SU-DHL-6 (cell line): ENCODE data around the gene MPV17L2.

Experiments used
- H2AFZ ChIP-seq: fragments of 200-600 bp; sonication (generic); 2 replicates; pipeline ENCODE4 v1.6.1; 2014; ENCODE audit warnings: low read depth, mild to moderate bottlenecking, moderate library complexity, mixed read lengths, antibody characterized with exemption, low read length; ENCODE audit not compliant: severe bottlenecking
- H3F3A ChIP-seq: fragments of 200-600 bp; shearing (Covaris generic); 2 replicates; pipeline ENCODE4 v1.6.0; 2016; ENCODE audit warnings: antibody characterized with exemption, mild to moderate bottlenecking; ENCODE audit not compliant: insufficient read depth
- H3K27ac ChIP-seq: fragments of 200-600 bp; sonication (generic); 2 replicates; pipeline ENCODE4 v1.5.1; 2016; ENCODE audit warnings: low read depth, mild to moderate bottlenecking, low read length, moderate library complexity, mixed read lengths
- H3K27me3 ChIP-seq: fragments of 200-600 bp; sonication (generic), shearing (Covaris generic); 2 replicates; pipeline ENCODE4 v1.6.0; 2014; ENCODE audit warnings: mild to moderate bottlenecking, low read length
- H3K36me3 ChIP-seq: fragments of 200-600 bp; sonication (generic); 2 replicates; pipeline ENCODE4 v1.6.1; 2014; ENCODE audit warnings: mild to moderate bottlenecking, low read length, mixed read lengths
- H3K4me2 ChIP-seq: fragments of 300-600, 200-600 bp; shearing (Covaris generic), sonication (generic); 2 replicates; pipeline ENCODE4 v1.6.0; 2014; ENCODE audit warnings: low read length, low read depth, mild to moderate bottlenecking; ENCODE audit not compliant: poor library complexity, severe bottlenecking
- H3K4me3 ChIP-seq: fragments of 200-600 bp; sonication (generic); 2 replicates; pipeline ENCODE4 v1.5.1; 2014; ENCODE audit warnings: antibody characterized with exemption, low read length, mild to moderate bottlenecking, mixed read lengths; ENCODE audit not compliant: insufficient read depth, poor library complexity, severe bottlenecking
- H3K79me2 ChIP-seq: fragments of 200-600 bp; sonication (generic); 2 replicates; pipeline ENCODE4 v1.6.1; 2014; ENCODE audit warnings: mild to moderate bottlenecking, low read length, moderate library complexity; ENCODE audit not compliant: insufficient read depth
- H3K9ac ChIP-seq: fragments of 200-600 bp; sonication (generic); 2 replicates; pipeline ENCODE4 v1.7.0; 2014; ENCODE audit warnings: mild to moderate bottlenecking, low read length
- H3K9me2 ChIP-seq: fragments of 200-600 bp; sonication (generic); replicated peaks from 2 replicates; pipeline ENCODE4 v1.6.1; 2014; ENCODE audit warnings: low read length; ENCODE audit not compliant: insufficient read depth
- H3K9me3 ChIP-seq: fragments of 200-600 bp; sonication (generic); 2 replicates; pipeline ENCODE4 v1.6.1; 2014; ENCODE audit warnings: low read length, mixed read lengths; ENCODE audit not compliant: insufficient read depth
- H4K20me1 ChIP-seq: fragments of 200-600 bp; sonication (generic); 2 replicates; pipeline ENCODE4 v1.6.1; 2014; ENCODE audit warnings: low read depth, mild to moderate bottlenecking, antibody characterized with exemption, low read length, moderate library complexity, mixed read lengths
- CTCF ChIP-seq: fragments of 200-600 bp; sonication (generic); IDR thresholded peaks from one replicate; pipeline ENCODE4 v1.5.1; 2017; ENCODE audit warnings: antibody characterized with exemption, mild to moderate bottlenecking, low read length, moderate library complexity; ENCODE audit not compliant: insufficient read depth, poor library complexity, severe bottlenecking
- EZH2phosphoT487 ChIP-seq: fragments of 200-600 bp; sonication (generic), shearing (Covaris generic); conservative IDR thresholded peaks from 2 replicates; pipeline ENCODE4 v1.6.1; 2018; ENCODE audit warnings: mild to moderate bottlenecking, antibody characterized with exemption, low read length, moderate library complexity, mixed read lengths

Gene MPV17L2

GRCh38 chr19:18196511-18196845 lies 3.5 kb downstream of the MPV17L2 start:
- no peaks in the 10 kb centered on the region for H3K9me3 ChIP-seq
- no peaks in the 10 kb centered on the region for H3K36me3 ChIP-seq
- H3K4me3 ChIP-seq = no peak overlapping the region
- TF ChIP-seq EZH2phosphoT487 = no peak
- no peak for TF ChIP-seq CTCF
- no peaks in the 10 kb centered on the region for H3K27me3 ChIP-seq
- H3K79me2 ChIP-seq = peaks cover 10% of the 10 kb centered on the region
- no peaks in the 10 kb centered on the region; the same call in 1 of the 2 replicates for H4K20me1 ChIP-seq
- H3F3A ChIP-seq = peaks cover 21% of the 10 kb centered on the region
- H3K4me2 ChIP-seq = no peak overlapping the region
- no peaks in the 10 kb centered on the region for H3K9me2 ChIP-seq
- H3K9ac ChIP-seq = no peak overlapping the region
- H3K27ac ChIP-seq = no peak overlapping the region
- H2AFZ ChIP-seq = no peak overlapping the region

- Histone ChIP-seq H3K36me3 (no peaks in the 10 kb centered on the region), H3K79me2 (peaks cover 16% of the 10 kb centered on the region), H2AFZ (no peak overlapping the region), H3F3A (peaks cover 13% of the 10 kb centered on the region), H3K27me3 (no peaks in the 10 kb centered on the region), H4K20me1 (no peaks in the 10 kb centered on the region; the same call in 1 of the 2 replicates), H3K9me2 (no peaks in the 10 kb centered on the region), H3K9me3 (no peaks in the 10 kb centered on the region), H3K4me3 (no peak overlapping the region), H3K27ac (no peak overlapping the region), H3K9ac (no peak overlapping the region), H3K4me2 (no peak overlapping the region)
- no peak for TF ChIP-seq CTCF
- TF ChIP-seq EZH2phosphoT487 = no peak
Measured at GRCh38 chr19:18197306-18197705, 4.3 kb downstream of the MPV17L2 start.

GRCh38 chr19:18197941-18198340 lies 4.9 kb downstream of the MPV17L2 start:
- TF ChIP-seq EZH2phosphoT487 = no peak
- no peak for TF ChIP-seq CTCF
- Histone ChIP-seq H3K4me3 (no peak overlapping the region), H3K36me3 (no peaks in the 10 kb centered on the region), H3F3A (peaks cover 11% of the 10 kb centered on the region; the same call in 1 of the 2 replicates), H4K20me1 (no peaks in the 10 kb centered on the region; the same call in 1 of the 2 replicates), H3K9me2 (no peaks in the 10 kb centered on the region), H3K4me2 (no peak overlapping the region), H2AFZ (no peak overlapping the region), H3K79me2 (peaks cover 22% of the 10 kb centered on the region), H3K9ac (no peak overlapping the region), H3K27ac (no peak overlapping the region), H3K27me3 (no peaks in the 10 kb centered on the region), H3K9me3 (no peaks in the 10 kb centered on the region)
